HG03442 (cell line): ENCODE results near the gene CAPRIN2.

Experiments used
- ATAC-seq: cut with Tn5 transposase; IDR thresholded peaks from one replicate; pipeline ENCODE4 v1.9.1; 2021; ENCODE audit warnings: mild to moderate bottlenecking, moderate library complexity; ENCODE audit not compliant: unreplicated experiment

Gene CAPRIN2

GRCh38 chr12:30769802-30770201 lies 15.1 kb upstream of the CAPRIN2 start:
- no peak for ATAC-seq

GRCh38 chr12:30764251-30764650 lies 9.5 kb upstream of the CAPRIN2 start:
- no peak for ATAC-seq

GRCh38 chr12:30763053-30763452 lies 8.3 kb upstream of the CAPRIN2 start:
- no peak for ATAC-seq

GRCh38 chr12:30761730-30762129 lies 7.0 kb upstream of the CAPRIN2 start:
- no peak for ATAC-seq

- ATAC-seq = no peak
Measured at GRCh38 chr12:30757316-30757715, 2.6 kb upstream of the CAPRIN2 start.

- ATAC-seq = no peak
Measured at GRCh38 chr12:30756074-30756473, 1.3 kb upstream of the CAPRIN2 start.

GRCh38 chr12:30755395-30755762 lies 628 bp upstream of the CAPRIN2 start:
- ATAC-seq = no peak

GRCh38 chr12:30754383-30754749 lies 385 bp downstream of the CAPRIN2 start:
- no peak for ATAC-seq

- ATAC-seq = no peak
Measured at GRCh38 chr12:30753751-30754382, 884 bp downstream of the CAPRIN2 start.

GRCh38 chr12:30753233-30753632 lies 1.5 kb downstream of the CAPRIN2 start:
- ATAC-seq = no peak

GRCh38 chr12:30752255-30752654 lies 2.5 kb downstream of the CAPRIN2 start:
- no peak for ATAC-seq

- no peak for ATAC-seq
Measured at GRCh38 chr12:30748147-30748546, 6.6 kb downstream of the CAPRIN2 start.

GRCh38 chr12:30746190-30746589 lies 8.6 kb downstream of the CAPRIN2 start:
- no peak for ATAC-seq

GRCh38 chr12:30744321-30744720 lies 10.4 kb downstream of the CAPRIN2 start:
- no peak for ATAC-seq

- no peak for ATAC-seq
Measured at GRCh38 chr12:30740274-30740673, 14.5 kb downstream of the CAPRIN2 start.

GRCh38 chr12:30739020-30739419 lies 15.7 kb downstream of the CAPRIN2 start:
- ATAC-seq = no peak

- ATAC-seq = no peak
Measured at GRCh38 chr12:30732954-30733637, 21.7 kb downstream of the CAPRIN2 start.

- ATAC-seq = no peak
Measured at GRCh38 chr12:30730011-30730410, 24.7 kb downstream of the CAPRIN2 start.

GRCh38 chr12:30729547-30729946 lies 25.2 kb downstream of the CAPRIN2 start:
- ATAC-seq = no peak

GRCh38 chr12:30726647-30727046 lies 28.1 kb downstream of the CAPRIN2 start:
- ATAC-seq = no peak

GRCh38 chr12:30725739-30726138 lies 29.0 kb downstream of the CAPRIN2 start:
- ATAC-seq = no peak

- ATAC-seq = no peak
Measured at GRCh38 chr12:30719060-30719459, 35.7 kb downstream of the CAPRIN2 start.
